Measurements from ENCODE around the gene HDAC4. TPM values are rescaled to one million over a fixed set of nuclear protein-coding genes. Genes with fewer than 3 reads are reported as not detected.

The HDAC4 gene
- total RNA-seq, 1 donor from 2014 or later: 76.6 TPM

DNA sequence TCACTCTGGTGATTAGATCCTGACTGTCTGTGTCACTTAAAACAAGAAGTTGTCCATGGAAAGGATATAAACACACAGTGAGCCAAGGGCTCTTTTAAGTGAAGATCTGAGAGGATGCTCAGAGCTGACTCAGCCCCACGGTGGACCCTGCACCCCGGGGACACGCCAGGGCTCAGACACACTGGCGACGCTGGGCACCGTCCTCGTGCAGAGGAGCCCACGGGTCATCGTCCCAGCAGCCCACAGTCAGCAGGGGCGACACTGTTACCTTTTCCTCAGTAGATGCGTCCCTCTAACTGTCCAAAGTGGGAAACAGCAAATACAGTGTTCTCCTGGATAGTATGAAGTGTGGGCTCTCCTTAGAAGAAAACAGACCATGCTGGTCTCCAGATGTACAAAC, 225.6 kb downstream of the HDAC4 start:
- TF ChIP-seq, protein P1, sequence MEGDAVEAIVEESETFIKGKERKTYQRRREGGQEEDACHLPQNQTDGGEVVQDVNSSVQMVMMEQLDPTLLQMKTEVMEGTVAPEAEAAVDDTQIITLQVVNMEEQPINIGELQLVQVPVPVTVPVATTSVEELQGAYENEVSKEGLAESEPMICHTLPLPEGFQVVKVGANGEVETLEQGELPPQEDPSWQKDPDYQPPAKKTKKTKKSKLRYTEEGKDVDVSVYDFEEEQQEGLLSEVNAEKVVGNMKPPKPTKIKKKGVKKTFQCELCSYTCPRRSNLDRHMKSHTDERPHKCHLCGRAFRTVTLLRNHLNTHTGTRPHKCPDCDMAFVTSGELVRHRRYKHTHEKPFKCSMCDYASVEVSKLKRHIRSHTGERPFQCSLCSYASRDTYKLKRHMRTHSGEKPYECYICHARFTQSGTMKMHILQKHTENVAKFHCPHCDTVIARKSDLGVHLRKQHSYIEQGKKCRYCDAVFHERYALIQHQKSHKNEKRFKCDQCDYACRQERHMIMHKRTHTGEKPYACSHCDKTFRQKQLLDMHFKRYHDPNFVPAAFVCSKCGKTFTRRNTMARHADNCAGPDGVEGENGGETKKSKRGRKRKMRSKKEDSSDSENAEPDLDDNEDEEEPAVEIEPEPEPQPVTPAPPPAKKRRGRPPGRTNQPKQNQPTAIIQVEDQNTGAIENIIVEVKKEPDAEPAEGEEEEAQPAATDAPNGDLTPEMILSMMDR (IDR thresholded peaks at IDR 0.05): no peak
- no peak for TF ChIP-seq POLR2A (IDR thresholded peaks at IDR 0.05)
- TF ChIP-seq POLR2AphosphoS5 (IDR thresholded peaks at IDR 0.05; ENCODE audit: insufficient read depth in 1 of 2, low read depth in 1 of 2): no peak
- no peak overlapping the region for H3K4me3 ChIP-seq
- no peak overlapping the region for H3K27ac ChIP-seq
- no peak for DNase-seq (ENCODE audit: extremely low spot score in 2 of 2)
- H3K9me3 ChIP-seq: peaks cover 20% of the 10 kb centered on the region
- no peaks in the 10 kb centered on the region for H3K27me3 ChIP-seq
- no peaks in the 10 kb centered on the region for H3K4me1 ChIP-seq
- H3K36me3 ChIP-seq: peaks cover 0 to 23% of the 10 kb centered on the region in 2 donors
- intact Hi-C loops (cut with DNase I): no loop called here

DNA sequence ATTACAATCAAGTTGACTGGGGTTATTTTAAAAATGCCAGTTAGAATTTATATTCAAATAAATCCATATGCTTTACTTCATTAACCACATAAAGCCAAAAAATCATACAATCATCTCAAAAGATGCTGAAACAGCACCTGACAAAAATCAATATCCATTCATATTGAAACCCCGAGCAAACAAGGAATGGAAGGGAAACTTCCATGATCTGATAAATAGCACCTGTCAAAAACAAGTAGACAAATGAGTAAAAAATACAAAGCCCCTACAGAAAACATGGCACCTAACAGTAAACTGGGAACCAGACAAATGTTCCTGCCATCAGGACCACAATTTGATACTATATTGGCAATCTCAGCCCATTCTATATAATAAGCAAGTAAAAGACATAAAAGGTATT, 227.5 kb downstream of the HDAC4 start:
- no peak overlapping the region for H3K4me3 ChIP-seq
- H3K27ac ChIP-seq: no peak overlapping the region
- H3K4me1 ChIP-seq: no peaks in the 10 kb centered on the region
- DNase-seq (ENCODE audit: extremely low spot score in 2 of 2): no peak
- H3K9me3 ChIP-seq: peaks cover 20% of the 10 kb centered on the region
- intact Hi-C loops (cut with DNase I): no loop called here
- H3K27me3 ChIP-seq: no peaks in the 10 kb centered on the region
- TF ChIP-seq POLR2AphosphoS5 (IDR thresholded peaks at IDR 0.05; ENCODE audit: insufficient read depth in 1 of 2, low read depth in 1 of 2) (no peak), POLR2A (IDR thresholded peaks at IDR 0.05) (no peak)
- TF ChIP-seq, protein P1 (IDR thresholded peaks at IDR 0.05): no peak
- H3K36me3 ChIP-seq: peaks cover 0 to 23% of the 10 kb centered on the region in 2 donors

DNA sequence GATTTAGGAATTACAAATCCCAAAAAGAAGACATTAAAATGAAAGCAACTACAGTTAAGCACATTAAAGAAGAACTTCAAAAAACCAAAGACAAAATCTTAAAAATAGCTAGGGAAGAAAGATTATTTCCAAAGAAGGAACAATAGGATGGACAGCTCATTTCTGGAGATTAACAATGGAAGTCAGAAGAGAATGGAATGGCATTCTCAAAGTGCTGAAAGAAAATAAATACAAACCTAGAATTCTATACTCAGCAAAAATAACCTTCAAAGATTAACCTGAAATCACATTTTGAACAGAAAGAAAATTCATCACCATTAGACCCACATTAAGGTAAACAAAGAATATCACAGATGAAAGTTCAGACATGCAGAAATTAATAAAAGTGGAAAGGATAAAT, 229.2 kb downstream of the HDAC4 start:
- no peak for DNase-seq (ENCODE audit: extremely low spot score in 2 of 2)
- intact Hi-C loops (cut with DNase I): no loop called here
- Histone ChIP-seq H3K27ac (no peak overlapping the region), H3K4me3 (no peak overlapping the region), H3K4me1 (no peaks in the 10 kb centered on the region), H3K9me3 (peaks cover 20% of the 10 kb centered on the region), H3K27me3 (no peaks in the 10 kb centered on the region), H3K36me3 (peaks cover 0 to 23% of the 10 kb centered on the region in 2 donors)
- TF ChIP-seq POLR2A (IDR thresholded peaks at IDR 0.05) (no peak), POLR2AphosphoS5 (IDR thresholded peaks at IDR 0.05; ENCODE audit: insufficient read depth in 1 of 2, low read depth in 1 of 2) (no peak)
- TF ChIP-seq, protein P1 (IDR thresholded peaks at IDR 0.05): no peak

DNA sequence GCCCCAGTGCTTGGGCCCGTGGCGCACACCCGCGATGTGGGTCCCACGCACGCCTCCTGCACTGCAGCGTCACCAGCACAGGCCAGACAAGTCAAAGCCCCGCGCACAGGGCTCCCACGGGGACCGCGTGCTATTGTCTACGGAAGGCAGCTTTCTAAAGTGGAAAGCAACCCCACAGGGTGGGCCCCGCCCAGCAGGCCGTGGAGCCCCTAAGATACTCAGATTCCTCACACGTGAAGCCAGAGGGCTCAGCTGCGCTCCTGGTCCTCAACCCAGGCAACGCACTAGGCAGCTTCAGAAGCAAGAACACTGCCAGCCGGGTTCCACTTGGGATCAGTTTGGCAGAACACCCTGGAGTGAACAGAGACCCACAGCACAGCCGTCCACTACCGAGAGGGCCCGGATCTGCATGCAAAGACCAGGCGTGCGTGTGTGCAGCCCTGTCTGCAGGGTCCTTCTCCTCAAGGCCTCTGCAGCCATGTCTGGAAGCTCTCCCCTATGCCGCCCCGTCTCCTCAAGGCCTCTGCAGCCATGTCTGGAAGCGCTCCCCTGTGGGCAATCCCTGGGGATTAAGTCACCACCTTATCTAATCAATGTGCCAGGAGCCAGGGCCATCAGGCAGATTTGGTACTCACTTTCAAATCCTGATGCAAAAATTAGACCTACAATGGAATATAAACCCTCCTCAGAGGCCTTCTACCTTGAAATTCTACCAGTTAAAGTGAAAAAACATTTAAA, 231.3 kb downstream of the HDAC4 start:
- H3K9me3 ChIP-seq: peaks cover 20% of the 10 kb centered on the region
- no peak overlapping the region for H3K27ac ChIP-seq
- intact Hi-C loops (cut with DNase I): no loop called here
- H3K4me1 ChIP-seq: no peaks in the 10 kb centered on the region
- peaks cover 0 to 10% of the 10 kb centered on the region in 2 donors for H3K36me3 ChIP-seq
- no peak for DNase-seq (ENCODE audit: extremely low spot score in 2 of 2)
- no peaks in the 10 kb centered on the region for H3K27me3 ChIP-seq
- H3K4me3 ChIP-seq: no peak overlapping the region
- no peak for TF ChIP-seq POLR2A (IDR thresholded peaks at IDR 0.05)
- TF ChIP-seq POLR2AphosphoS5 (IDR thresholded peaks at IDR 0.05; ENCODE audit: insufficient read depth in 1 of 2, low read depth in 1 of 2): no peak
- TF ChIP-seq, protein P1 (IDR thresholded peaks at IDR 0.05): no peak

DNA sequence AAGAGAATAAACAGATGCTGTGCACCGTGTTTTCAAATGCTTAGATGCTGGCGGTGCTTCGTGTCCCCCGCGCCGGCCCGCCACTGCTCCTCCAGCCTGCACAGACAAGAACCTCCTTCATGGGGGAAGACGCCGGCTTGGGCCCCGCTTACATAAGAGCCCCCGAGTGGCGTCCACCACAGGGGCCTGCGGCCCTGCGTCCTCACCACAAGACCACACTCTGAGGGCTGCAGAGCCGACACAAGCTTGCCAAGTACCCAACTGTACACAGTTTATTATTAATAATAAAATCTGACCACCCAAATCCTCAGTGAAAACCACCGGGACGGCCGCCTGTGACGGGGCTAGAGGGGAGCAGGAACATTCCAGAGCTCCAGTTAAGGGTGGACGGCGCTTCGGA, 232.2 kb downstream of the HDAC4 start:
- H3K27ac ChIP-seq: no peak overlapping the region

More for the DNA sequence above, 232.2 kb downstream of the HDAC4 start:
- Histone ChIP-seq H3K4me1 (no peaks in the 10 kb centered on the region), H3K9me3 (peaks cover 20% of the 10 kb centered on the region), H3K4me3 (no peak overlapping the region), H3K27me3 (no peaks in the 10 kb centered on the region), H3K36me3 (peaks cover 0 to 8% of the 10 kb centered on the region in 2 donors)
- no peak for TF ChIP-seq POLR2AphosphoS5 (IDR thresholded peaks at IDR 0.05; ENCODE audit: insufficient read depth in 1 of 2, low read depth in 1 of 2)
- TF ChIP-seq, protein P1 (IDR thresholded peaks at IDR 0.05): no peak
- TF ChIP-seq POLR2A (IDR thresholded peaks at IDR 0.05): no peak
- DNase-seq (ENCODE audit: extremely low spot score in 2 of 2): no peak
- intact Hi-C loops (cut with DNase I): no loop called here
